K562 (cell line): ENCODE measurements around the gene LAMA4.

Experiments used
- ARHGAP35 ChIP-seq: fragments of 450-650 bp; IDR thresholded peaks from 2 replicates; pipeline ENCODE4 v1.6.1; 2018; ENCODE audit not compliant: partially characterized antibody
- CTCF ChIP-seq, 3 experiments: IDR thresholded peaks in 2 of 3; conservative IDR thresholded peaks in 1 of 3; 2 replicates each; pipeline ENCODE4 v1.5.1; 2011 to 2012; ENCODE audit warnings: low read length in 3 of 3, mild to moderate bottlenecking in 3 of 3, control low read depth in 2 of 3, improper control_type of control experiment in 1 of 3, inconsistent platforms in 1 of 3, low read depth in 1 of 3, mixed read lengths in 1 of 3, moderate library complexity in 1 of 3; ENCODE audit not compliant: insufficient read depth in 2 of 3
- ELK3 ChIP-seq: fragments of 450-650 bp; formaldehyde crosslinking; IDR thresholded peaks from 2 replicates; pipeline ENCODE4 v1.4.0; 2020; ENCODE audit warnings: mild to moderate bottlenecking
- KLF6 ChIP-seq: fragments of 250-450 bp; sonication (Bioruptor Pico); IDR thresholded peaks from 2 replicates; pipeline ENCODE4 v1.4.0; 2020; ENCODE audit warnings: mild to moderate bottlenecking, moderate library complexity, borderline replicate concordance
- MXI1 ChIP-seq: IDR thresholded peaks from 2 replicates; pipeline ENCODE4 v1.6.1; 2011; ENCODE audit warnings: low read depth, mild to moderate bottlenecking, improper control_type of control experiment, low read length
- NRF1 ChIP-seq, 2 experiments: fragments of 450-650 bp; IDR thresholded peaks in 1 of 2; conservative IDR thresholded peaks in 1 of 2; 2 replicates each; pipeline ENCODE4 v1.6.1; 2014; ENCODE audit warnings: mild to moderate bottlenecking in 2 of 2
- POLR2AphosphoS5 ChIP-seq: IDR thresholded peaks from 2 replicates; pipeline ENCODE4 v1.6.1; 2011; ENCODE audit warnings: mild to moderate bottlenecking, low read depth, low read length, moderate library complexity; ENCODE audit not compliant: control insufficient read depth, insufficient read depth
- PTBP1 ChIP-seq: fragments of 200-400 bp; formaldehyde crosslinking; IDR thresholded peaks from 2 replicates; pipeline ENCODE4 v1.6.1; 2017; ENCODE audit warnings: low read depth, low read length
- SREBF2 ChIP-seq: sonication (generic); formaldehyde crosslinking; IDR thresholded peaks from 2 replicates; pipeline ENCODE4 v1.4.0; 2020; ENCODE audit warnings: mild to moderate bottlenecking, missing genetic modification reagents
- ZNF79 ChIP-seq: fragments of 250-450 bp; sonication (Bioruptor Pico); IDR thresholded peaks from 2 replicates; pipeline ENCODE4 v1.4.0; 2020; ENCODE audit warnings: low read depth, mild to moderate bottlenecking, moderate library complexity

- TF ChIP-seq SREBF2 (CRISPR knock-in tag), result no peak
- TF ChIP-seq CTCF (IDR thresholded peaks at IDR 0.05 in 2 of 3, conservative IDR thresholded peaks at IDR 0.05 in 1 of 3; ENCODE audit: insufficient read depth in 2 of 3, low read depth in 1 of 3, low read length in 3 of 3), result no peak
- TF ChIP-seq ZNF79 (CRISPR knock-in tag), result no peak
- TF ChIP-seq POLR2AphosphoS5, result no peak
- no peak for TF ChIP-seq ARHGAP35
- TF ChIP-seq MXI1, result no peak
- TF ChIP-seq NRF1 (conservative IDR thresholded peaks at IDR 0.05 in 1 of 2, IDR thresholded peaks at IDR 0.05 in 1 of 2), result no peak
- no peak for TF ChIP-seq ELK3
- no peak for TF ChIP-seq PTBP1
- no peak for TF ChIP-seq KLF6 (CRISPR knock-in tag)
Measured at GRCh38 chr6:112096901-112097300, 157.5 kb downstream of the LAMA4 start.
